ENCODE data around the gene OGDH.

- TF ChIP-seq, protein P1, sequence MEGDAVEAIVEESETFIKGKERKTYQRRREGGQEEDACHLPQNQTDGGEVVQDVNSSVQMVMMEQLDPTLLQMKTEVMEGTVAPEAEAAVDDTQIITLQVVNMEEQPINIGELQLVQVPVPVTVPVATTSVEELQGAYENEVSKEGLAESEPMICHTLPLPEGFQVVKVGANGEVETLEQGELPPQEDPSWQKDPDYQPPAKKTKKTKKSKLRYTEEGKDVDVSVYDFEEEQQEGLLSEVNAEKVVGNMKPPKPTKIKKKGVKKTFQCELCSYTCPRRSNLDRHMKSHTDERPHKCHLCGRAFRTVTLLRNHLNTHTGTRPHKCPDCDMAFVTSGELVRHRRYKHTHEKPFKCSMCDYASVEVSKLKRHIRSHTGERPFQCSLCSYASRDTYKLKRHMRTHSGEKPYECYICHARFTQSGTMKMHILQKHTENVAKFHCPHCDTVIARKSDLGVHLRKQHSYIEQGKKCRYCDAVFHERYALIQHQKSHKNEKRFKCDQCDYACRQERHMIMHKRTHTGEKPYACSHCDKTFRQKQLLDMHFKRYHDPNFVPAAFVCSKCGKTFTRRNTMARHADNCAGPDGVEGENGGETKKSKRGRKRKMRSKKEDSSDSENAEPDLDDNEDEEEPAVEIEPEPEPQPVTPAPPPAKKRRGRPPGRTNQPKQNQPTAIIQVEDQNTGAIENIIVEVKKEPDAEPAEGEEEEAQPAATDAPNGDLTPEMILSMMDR (IDR thresholded peaks at IDR 0.05 in 2 of 3, conservative IDR thresholded peaks at IDR 0.05 in 1 of 3; ENCODE audit: borderline replicate concordance in 1 of 3, insufficient read depth in 1 of 3, low read depth in 2 of 3, low read length in 2 of 3): no peak
- TF ChIP-seq POLR2AphosphoS5 (IDR thresholded peaks at IDR 0.05; ENCODE audit: low read depth, low read length) (no peak), EZH2 (IDR thresholded peaks at IDR 0.05) (no peak)
These were observed 150.9 kb downstream of the OGDH start for GRCh38 chr7:44757311-44757710.

Data from HCT116 (cell line).